Measurements from ENCODE around the gene NIT2.
"Not testable (repeated sequence)": the region's sequence is repeated elsewhere in the genome, so short reads cannot be mapped to it uniquely, and the experiment has no call there.

Gene NIT2

DNA sequence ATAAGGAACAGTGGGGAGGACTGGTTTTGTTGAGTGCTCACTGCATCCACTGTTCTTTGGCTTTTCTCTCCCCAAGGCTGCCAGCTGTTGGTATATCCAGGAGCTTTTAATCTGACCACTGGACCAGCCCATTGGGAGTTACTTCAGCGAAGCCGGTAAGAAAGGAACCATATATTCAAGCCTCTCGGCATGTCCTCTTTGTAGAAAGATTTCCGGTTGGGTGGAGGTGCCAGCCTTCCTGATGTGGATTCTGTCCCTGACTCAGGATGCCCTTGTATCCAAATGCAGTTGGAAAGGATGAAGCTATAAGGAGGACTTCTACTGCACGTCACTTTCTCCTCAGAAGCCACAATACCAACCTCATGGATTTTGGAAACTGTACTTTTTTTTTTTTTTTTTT, 14.2 kb downstream of the NIT2 start:
- Histone ChIP-seq H3K4me3 (ENCODE audit: low read length) (no peak overlapping the region), H3K9me3 (ENCODE audit: control insufficient read depth, low read length) (no peaks in the 10 kb centered on the region), H3K4me1 (ENCODE audit: control insufficient read depth, insufficient read depth, low read length) (no peaks in the 10 kb centered on the region), H3K36me3 (ENCODE audit: control insufficient read depth, insufficient read depth, low read length) (peaks cover 10% of the 10 kb centered on the region), H3K27me3 (ENCODE audit: control insufficient read depth, insufficient read depth, low read length) (no peaks in the 10 kb centered on the region), H3K9ac (ENCODE audit: low read length) (no peak overlapping the region)

DNA sequence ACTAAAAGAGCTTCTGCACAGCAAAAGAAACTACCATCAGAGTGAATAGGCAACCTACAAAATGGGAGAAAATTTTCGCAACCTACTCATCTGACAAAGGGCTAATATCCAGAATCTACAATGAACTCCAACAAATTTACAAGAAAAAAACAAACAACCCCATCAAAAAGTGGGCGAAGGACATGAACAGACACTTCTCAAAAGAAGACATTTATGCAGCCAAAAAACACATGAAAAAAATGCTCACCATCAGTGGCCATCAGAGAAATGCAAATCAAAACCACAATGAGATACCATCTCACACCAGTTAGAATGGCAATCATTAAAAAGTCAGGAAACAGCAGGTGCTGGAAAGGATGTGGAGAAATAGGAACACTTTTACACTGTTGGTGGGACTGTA, 17.2 kb downstream of the NIT2 start:
- not testable (repeated sequence) for H3K27me3 ChIP-seq (ENCODE audit: control insufficient read depth, insufficient read depth, low read length); H3K4me1 ChIP-seq (ENCODE audit: control insufficient read depth, insufficient read depth, low read length); H3K4me3 ChIP-seq (ENCODE audit: low read length); H3K36me3 ChIP-seq (ENCODE audit: control insufficient read depth, insufficient read depth, low read length); H3K9me3 ChIP-seq (ENCODE audit: control insufficient read depth, low read length); H3K9ac ChIP-seq (ENCODE audit: low read length)

DNA sequence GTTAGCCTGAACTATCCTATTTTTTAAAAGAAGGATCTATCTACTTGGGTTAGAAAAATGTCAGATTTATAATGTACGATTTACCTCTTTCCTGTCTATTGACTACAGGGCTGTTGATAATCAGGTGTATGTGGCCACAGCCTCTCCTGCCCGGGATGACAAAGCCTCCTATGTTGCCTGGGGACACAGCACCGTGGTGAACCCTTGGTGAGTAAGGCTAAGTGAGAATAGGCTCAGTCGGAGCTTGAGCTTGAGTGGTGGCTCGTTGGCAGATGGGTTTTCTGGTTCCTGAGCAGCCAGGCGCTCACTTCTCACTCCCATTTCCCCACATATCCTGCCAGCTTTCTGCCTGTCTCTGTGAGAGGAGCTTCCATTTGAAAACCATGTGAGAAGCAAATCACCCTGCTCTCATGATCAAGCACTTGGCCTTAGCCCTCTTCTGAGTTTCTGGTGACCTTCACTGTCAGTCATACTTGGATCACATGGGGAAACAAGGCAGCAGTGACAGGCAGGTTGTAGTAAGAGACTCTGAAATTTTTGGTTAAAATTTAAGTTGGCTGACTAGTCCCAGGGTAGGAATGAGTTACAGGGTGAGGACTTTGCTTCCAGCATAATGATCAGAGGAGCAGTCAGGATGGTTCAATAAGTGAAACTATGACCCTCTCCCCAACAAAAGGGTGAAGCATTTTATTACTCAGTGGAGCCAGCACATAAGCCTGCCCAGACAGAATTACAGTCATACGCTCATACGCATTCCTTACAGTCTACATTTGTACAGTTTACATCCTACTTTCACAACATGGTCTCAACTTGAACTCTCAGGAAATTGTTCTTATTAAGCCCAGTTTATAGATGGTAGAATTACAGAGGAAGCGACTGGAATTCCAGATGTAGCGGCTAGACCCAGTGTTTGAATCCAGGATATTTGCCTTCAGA, 18.0 kb downstream of the NIT2 start:
- no peak overlapping the region for H3K9ac ChIP-seq (ENCODE audit: low read length)
- H3K4me1 ChIP-seq (ENCODE audit: control insufficient read depth, insufficient read depth, low read length) = no peaks in the 10 kb centered on the region
- no peaks in the 10 kb centered on the region for H3K27me3 ChIP-seq (ENCODE audit: control insufficient read depth, insufficient read depth, low read length)
- no peaks in the 10 kb centered on the region for H3K9me3 ChIP-seq (ENCODE audit: control insufficient read depth, low read length)
- no peak overlapping the region for H3K4me3 ChIP-seq (ENCODE audit: low read length)
- no peaks in the 10 kb centered on the region for H3K36me3 ChIP-seq (ENCODE audit: control insufficient read depth, insufficient read depth, low read length)

DNA sequence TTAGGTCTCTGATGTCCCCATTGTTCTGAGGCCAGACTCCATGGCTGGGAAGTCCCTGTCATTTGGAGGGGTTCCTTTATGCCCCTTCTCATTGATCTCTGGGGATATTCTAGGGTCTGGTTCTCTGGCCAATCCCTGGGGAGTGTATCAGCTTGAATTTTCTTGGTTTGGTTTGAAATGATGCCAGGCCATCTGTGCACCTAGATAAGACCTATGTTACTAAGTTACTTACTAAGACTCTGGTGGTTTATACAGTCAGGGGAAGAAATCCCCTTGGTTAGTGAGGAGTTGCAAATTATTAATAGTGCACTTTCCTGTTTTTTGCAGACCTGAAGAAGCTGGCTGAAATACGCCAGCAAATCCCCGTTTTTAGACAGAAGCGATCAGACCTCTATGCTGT, 20.3 kb downstream of the NIT2 start:
- H3K9ac ChIP-seq (ENCODE audit: low read length) = no peak overlapping the region
- H3K4me1 ChIP-seq (ENCODE audit: control insufficient read depth, insufficient read depth, low read length) = no peaks in the 10 kb centered on the region
- no peaks in the 10 kb centered on the region for H3K9me3 ChIP-seq (ENCODE audit: control insufficient read depth, low read length)
- H3K27me3 ChIP-seq (ENCODE audit: control insufficient read depth, insufficient read depth, low read length) = no peaks in the 10 kb centered on the region
- no peak overlapping the region for H3K4me3 ChIP-seq (ENCODE audit: low read length)
- H3K36me3 ChIP-seq (ENCODE audit: control insufficient read depth, insufficient read depth, low read length) = no peaks in the 10 kb centered on the region

DNA sequence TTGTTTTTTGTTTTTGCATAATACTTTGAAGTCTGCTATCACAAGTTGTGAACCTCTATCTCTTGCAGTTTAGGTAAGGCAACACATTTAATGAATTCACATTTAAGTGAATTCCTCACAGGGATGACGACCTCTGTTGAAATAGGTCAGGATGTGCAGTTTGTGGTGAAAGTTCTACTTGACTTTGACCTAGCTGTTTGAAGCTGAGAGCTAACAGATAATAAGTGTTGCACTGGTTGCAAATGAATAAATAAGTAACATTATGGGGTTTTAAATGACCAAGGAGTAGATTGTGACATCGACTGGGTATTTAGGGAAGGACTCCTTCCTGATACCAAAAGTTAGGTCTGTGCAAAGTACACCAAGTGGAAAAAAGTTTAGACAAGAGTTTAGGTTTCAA, 23.9 kb downstream of the NIT2 start:
- Histone ChIP-seq H3K36me3 (ENCODE audit: control insufficient read depth, insufficient read depth, low read length) (no peaks in the 10 kb centered on the region), H3K4me3 (ENCODE audit: low read length) (no peak overlapping the region), H3K9me3 (ENCODE audit: control insufficient read depth, low read length) (no peaks in the 10 kb centered on the region), H3K27me3 (ENCODE audit: control insufficient read depth, insufficient read depth, low read length) (no peaks in the 10 kb centered on the region), H3K4me1 (ENCODE audit: control insufficient read depth, insufficient read depth, low read length) (no peaks in the 10 kb centered on the region), H3K9ac (ENCODE audit: low read length) (no peak overlapping the region)

DNA sequence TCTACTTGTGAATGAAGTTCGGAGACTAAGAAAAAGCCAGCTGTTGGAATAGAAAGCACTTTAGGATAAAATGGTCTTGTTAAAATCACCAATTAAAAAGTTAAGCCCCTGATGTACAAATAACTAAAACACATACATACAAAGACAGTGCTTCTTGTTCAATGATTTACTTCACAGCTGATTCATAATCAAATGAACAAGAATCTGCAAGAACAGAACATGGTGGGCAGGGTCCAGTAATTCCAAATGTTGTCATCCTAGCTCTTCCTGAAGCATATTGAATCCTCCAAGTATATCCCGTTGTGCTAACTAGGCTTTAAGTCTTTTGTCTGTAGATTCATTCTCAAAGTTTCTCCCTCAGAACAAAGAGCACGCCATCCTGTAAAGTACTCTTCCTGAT, 24.5 kb downstream of the NIT2 start:
- H3K9me3 ChIP-seq (ENCODE audit: control insufficient read depth, low read length) = no peaks in the 10 kb centered on the region
- no peak overlapping the region for H3K4me3 ChIP-seq (ENCODE audit: low read length)
- H3K4me1 ChIP-seq (ENCODE audit: control insufficient read depth, insufficient read depth, low read length) = no peaks in the 10 kb centered on the region
- no peaks in the 10 kb centered on the region for H3K27me3 ChIP-seq (ENCODE audit: control insufficient read depth, insufficient read depth, low read length)
- H3K36me3 ChIP-seq (ENCODE audit: control insufficient read depth, insufficient read depth, low read length) = no peaks in the 10 kb centered on the region
- H3K9ac ChIP-seq (ENCODE audit: low read length) = no peak overlapping the region

DNA sequence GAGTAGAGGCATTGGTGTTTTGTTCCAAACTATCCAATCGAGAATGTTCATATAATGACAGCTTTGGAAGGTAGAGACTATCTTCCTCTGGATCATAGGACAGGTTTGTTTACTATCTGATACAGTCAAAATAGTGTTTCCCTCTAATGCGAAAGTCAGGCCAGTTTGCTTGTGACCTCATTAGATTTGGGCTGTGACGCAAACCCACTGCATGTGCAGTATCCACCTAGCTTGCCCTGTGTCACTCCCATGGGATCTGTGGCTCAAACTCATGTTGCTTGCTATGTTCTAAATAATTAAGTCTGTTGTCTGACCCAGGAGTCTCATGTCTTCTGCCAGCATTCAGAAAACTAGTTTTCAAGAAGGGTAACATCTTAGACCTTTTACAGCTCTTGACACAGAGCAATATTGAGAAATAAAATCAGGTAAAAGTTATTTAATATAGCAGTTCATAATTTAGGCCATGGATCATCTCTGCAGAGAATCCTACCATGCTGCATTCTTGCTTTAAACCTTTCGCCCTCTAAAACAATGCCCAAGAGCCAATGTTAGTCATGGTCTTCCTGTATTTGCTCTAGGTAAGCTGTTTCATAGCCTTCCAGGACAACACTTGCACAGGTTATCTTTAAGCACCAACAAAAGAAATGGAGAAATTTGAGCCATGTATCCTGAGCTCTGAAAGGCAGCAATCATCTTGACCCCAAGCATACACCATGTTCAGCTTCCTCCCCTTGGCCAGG, 26.4 kb downstream of the NIT2 start:
- Histone ChIP-seq H3K4me1 (ENCODE audit: control insufficient read depth, insufficient read depth, low read length) (no peaks in the 10 kb centered on the region), H3K27me3 (ENCODE audit: control insufficient read depth, insufficient read depth, low read length) (no peaks in the 10 kb centered on the region), H3K9me3 (ENCODE audit: control insufficient read depth, low read length) (no peaks in the 10 kb centered on the region), H3K36me3 (ENCODE audit: control insufficient read depth, insufficient read depth, low read length) (no peaks in the 10 kb centered on the region), H3K9ac (ENCODE audit: low read length) (no peak overlapping the region), H3K4me3 (ENCODE audit: low read length) (no peak overlapping the region)

DNA sequence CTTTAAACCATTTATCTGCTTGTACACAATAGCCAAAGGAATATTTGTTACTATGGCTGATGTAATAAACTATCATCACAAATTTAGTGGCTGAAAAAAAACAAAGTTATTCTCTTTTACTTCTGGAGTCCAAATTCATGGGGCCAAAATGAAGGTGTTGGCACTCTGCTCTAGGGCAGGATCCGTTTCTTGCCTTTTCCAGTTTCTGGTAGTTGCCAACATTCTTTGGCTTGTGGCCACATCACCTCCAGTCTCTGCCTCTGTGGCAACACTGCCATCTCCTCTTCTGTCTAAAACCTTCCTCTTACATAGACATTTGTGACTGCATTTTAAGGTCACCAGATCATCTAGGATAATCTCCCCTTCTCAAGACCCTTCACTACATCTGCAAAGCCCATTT, 27.3 kb downstream of the NIT2 start:
- Histone ChIP-seq H3K4me3 (ENCODE audit: low read length) (no peak overlapping the region), H3K9me3 (ENCODE audit: control insufficient read depth, low read length) (no peaks in the 10 kb centered on the region), H3K36me3 (ENCODE audit: control insufficient read depth, insufficient read depth, low read length) (no peaks in the 10 kb centered on the region), H3K27me3 (ENCODE audit: control insufficient read depth, insufficient read depth, low read length) (no peaks in the 10 kb centered on the region), H3K4me1 (ENCODE audit: control insufficient read depth, insufficient read depth, low read length) (no peaks in the 10 kb centered on the region), H3K9ac (ENCODE audit: low read length) (no peak overlapping the region)

DNA sequence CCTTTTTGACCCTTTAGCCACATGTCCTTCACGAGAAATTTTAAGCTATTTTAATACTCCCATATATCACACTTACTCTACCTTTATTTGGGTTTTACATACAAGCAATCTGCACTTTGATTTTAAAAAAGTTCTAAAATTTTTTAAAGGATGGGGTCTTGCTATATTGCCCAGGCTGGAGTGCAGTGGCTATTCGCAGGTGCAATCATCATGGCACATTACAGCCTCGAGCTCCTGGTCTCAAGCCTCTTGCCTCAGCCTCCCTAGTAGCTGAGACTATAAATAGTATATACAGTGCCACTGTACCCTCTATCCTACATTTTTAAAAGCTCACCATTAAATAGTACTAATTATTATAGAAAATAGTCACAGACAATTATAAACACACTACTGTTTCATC, 29.9 kb downstream of the NIT2 start:
- H3K9me3 ChIP-seq (ENCODE audit: control insufficient read depth, low read length) = no peaks in the 10 kb centered on the region
- no peaks in the 10 kb centered on the region for H3K4me1 ChIP-seq (ENCODE audit: control insufficient read depth, insufficient read depth, low read length)
- no peaks in the 10 kb centered on the region for H3K36me3 ChIP-seq (ENCODE audit: control insufficient read depth, insufficient read depth, low read length)

DNA sequence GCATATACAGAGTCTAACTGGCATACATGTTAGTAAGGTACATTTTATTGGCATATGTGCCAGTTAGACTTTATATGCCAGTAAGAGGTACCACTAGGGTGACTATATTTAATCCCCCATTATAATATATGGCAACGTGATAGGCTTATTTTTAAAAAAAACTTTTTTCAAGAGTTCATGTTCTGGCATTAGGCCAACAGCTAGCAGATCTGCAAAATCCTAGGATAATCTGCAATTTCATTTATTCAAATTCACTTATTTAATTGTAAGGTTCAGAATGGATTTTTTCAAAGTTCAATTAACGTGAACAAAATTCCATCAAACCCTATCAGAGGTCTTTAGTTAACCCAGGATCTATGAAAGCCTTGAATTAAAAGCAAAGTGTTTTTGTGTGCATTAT, 31.9 kb downstream of the NIT2 start:
- Histone ChIP-seq H3K4me3 (ENCODE audit: low read length) (no peak overlapping the region), H3K27me3 (ENCODE audit: control insufficient read depth, insufficient read depth, low read length) (no peaks in the 10 kb centered on the region), H3K9ac (ENCODE audit: low read length) (no peak overlapping the region), H3K4me1 (ENCODE audit: control insufficient read depth, insufficient read depth, low read length) (no peaks in the 10 kb centered on the region), H3K36me3 (ENCODE audit: control insufficient read depth, insufficient read depth, low read length) (no peaks in the 10 kb centered on the region), H3K9me3 (ENCODE audit: control insufficient read depth, low read length) (no peaks in the 10 kb centered on the region)

More for the DNA sequence above, 29.9 kb downstream of the NIT2 start:
- no peak overlapping the region for H3K4me3 ChIP-seq (ENCODE audit: low read length)
- H3K27me3 ChIP-seq (ENCODE audit: control insufficient read depth, insufficient read depth, low read length) = no peaks in the 10 kb centered on the region
- H3K9ac ChIP-seq (ENCODE audit: low read length) = no peak overlapping the region

DNA sequence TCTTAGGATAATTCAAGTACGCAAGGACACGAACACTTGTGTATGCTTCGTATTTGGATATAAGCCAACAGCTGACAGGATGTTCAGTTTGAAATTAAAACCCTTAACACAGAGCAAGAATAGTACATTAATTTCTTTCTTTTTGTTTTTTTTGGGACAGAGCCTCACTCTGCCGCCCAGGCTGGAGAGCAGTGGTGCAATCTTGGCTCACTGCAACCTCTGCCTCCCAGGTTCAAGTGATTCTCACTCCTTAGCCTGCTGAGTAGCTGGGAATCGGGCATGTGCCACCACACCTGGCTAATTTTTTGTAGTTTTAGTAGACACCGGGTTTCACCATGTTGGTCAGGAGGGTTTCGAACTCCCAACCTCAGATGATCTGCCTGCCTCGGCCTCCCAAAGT, 33.9 kb downstream of the NIT2 start:
- Histone ChIP-seq H3K4me1 (ENCODE audit: control insufficient read depth, insufficient read depth, low read length) (no peaks in the 10 kb centered on the region), H3K9me3 (ENCODE audit: control insufficient read depth, low read length) (no peaks in the 10 kb centered on the region), H3K27me3 (ENCODE audit: control insufficient read depth, insufficient read depth, low read length) (no peaks in the 10 kb centered on the region), H3K4me3 (ENCODE audit: low read length) (no peak overlapping the region), H3K9ac (ENCODE audit: low read length) (no peak overlapping the region), H3K36me3 (ENCODE audit: control insufficient read depth, insufficient read depth, low read length) (no peaks in the 10 kb centered on the region)

DNA sequence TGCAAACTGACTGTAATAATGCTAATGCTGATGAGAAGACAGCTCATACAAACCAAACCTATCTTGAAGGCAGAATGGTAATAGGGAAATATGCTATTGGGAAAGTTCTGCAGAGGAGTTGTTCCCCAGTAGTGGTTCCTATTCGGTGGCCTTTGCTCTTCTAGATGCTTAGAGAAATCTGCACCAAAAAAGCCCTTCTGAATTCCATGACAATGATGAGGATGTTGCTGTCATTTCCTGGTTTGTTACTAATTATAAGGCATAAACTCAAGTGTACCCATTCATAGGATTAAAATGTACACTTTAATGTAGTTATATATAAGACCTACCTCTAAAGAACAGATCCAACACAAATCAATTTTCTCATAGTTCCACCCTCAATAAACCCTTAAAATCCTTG, 36.2 kb downstream of the NIT2 start:
- no peaks in the 10 kb centered on the region for H3K9me3 ChIP-seq (ENCODE audit: control insufficient read depth, low read length)
- no peaks in the 10 kb centered on the region for H3K4me1 ChIP-seq (ENCODE audit: control insufficient read depth, insufficient read depth, low read length)
- no peaks in the 10 kb centered on the region for H3K27me3 ChIP-seq (ENCODE audit: control insufficient read depth, insufficient read depth, low read length)
- H3K9ac ChIP-seq (ENCODE audit: low read length) = no peak overlapping the region
- H3K36me3 ChIP-seq (ENCODE audit: control insufficient read depth, insufficient read depth, low read length) = no peaks in the 10 kb centered on the region
- H3K4me3 ChIP-seq (ENCODE audit: low read length) = no peak overlapping the region

All from mucosa of stomach (tissue), 1 donor.